Measurements from ENCODE around the gene ZEB2.

GRCh38 chr2:144438801-144439631 lies 80.9 kb downstream of the ZEB2 start:
- TF ChIP-seq ELF4 (IDR thresholded peaks at IDR 0.05) (no peak), BHLHE40 (IDR thresholded peaks at IDR 0.05; ENCODE audit: borderline replicate concordance) (no peak), FOXK2 (IDR thresholded peaks at IDR 0.05) (no peak), FOXA1 (IDR thresholded peaks at IDR 0.05) (no peak), SP1 (IDR thresholded peaks at IDR 0.05) (no peak), ZNF384 (IDR thresholded peaks at IDR 0.05) (no peak), LEF1 (IDR thresholded peaks at IDR 0.05; ENCODE audit: borderline replicate concordance) (no peak), SUZ12 (IDR thresholded peaks at IDR 0.05) (no peak), TARDBP (IDR thresholded peaks at IDR 0.05) (no peak), FOXM1 (IDR thresholded peaks at IDR 0.05; ENCODE audit: borderline replicate concordance) (no peak), NFRKB (IDR thresholded peaks at IDR 0.05) (no peak), HDGF (IDR thresholded peaks at IDR 0.05; ENCODE audit: borderline replicate concordance) (no peak), PKNOX1 (IDR thresholded peaks at IDR 0.05) (no peak), CTBP1 (IDR thresholded peaks at IDR 0.05; ENCODE audit: borderline replicate concordance) (no peak)

All from HEK293T (cell line).